GM18511 (cell line): ENCODE results near the gene ATF4.

ENCODE experiments used
- ATAC-seq: cut with Tn5 transposase; IDR thresholded peaks from one replicate; pipeline ENCODE4 v1.9.1; 2021; ENCODE audit warnings: mild to moderate bottlenecking, moderate library complexity; ENCODE audit not compliant: unreplicated experiment

ATF4 gene

GRCh38 chr22:39556970-39557841 lies 36.8 kb downstream of the ATF4 start:
- no peak for ATAC-seq

- ATAC-seq, result no peak
These were observed 37.9 kb downstream of the ATF4 start for GRCh38 chr22:39558254-39558727.

GRCh38 chr22:39558950-39559349 lies 38.6 kb downstream of the ATF4 start:
- ATAC-seq, result no peak

- ATAC-seq, result no peak
These were observed 39.2 kb downstream of the ATF4 start for GRCh38 chr22:39559456-39560105.

GRCh38 chr22:39560127-39560526 lies 39.8 kb downstream of the ATF4 start:
- ATAC-seq, result no peak

GRCh38 chr22:39562839-39563489 lies 42.6 kb downstream of the ATF4 start:
- no peak for ATAC-seq

- ATAC-seq, result no peak
These were observed 43.4 kb downstream of the ATF4 start for GRCh38 chr22:39563571-39564428.

GRCh38 chr22:39565414-39565944 lies 45.1 kb downstream of the ATF4 start:
- no peak for ATAC-seq

- no peak for ATAC-seq
These were observed 47.0 kb downstream of the ATF4 start for GRCh38 chr22:39567135-39567946.

- no peak for ATAC-seq
These were observed 48.1 kb downstream of the ATF4 start for GRCh38 chr22:39568278-39568981.

GRCh38 chr22:39569066-39569465 lies 48.7 kb downstream of the ATF4 start:
- no peak for ATAC-seq

GRCh38 chr22:39570226-39570625 lies 49.9 kb downstream of the ATF4 start:
- no peak for ATAC-seq

- ATAC-seq, result no peak
These were observed 50.3 kb downstream of the ATF4 start, which contains the start of gene CACNA1I for GRCh38 chr22:39570665-39571064. CACNA1I (plus strand) TSS chr22:39570753; CDS start chr22:39570753, 0 bp downstream.

GRCh38 chr22:39571538-39571937 lies 51.2 kb downstream of the ATF4 start:
- ATAC-seq, result no peak
